Measurements from ENCODE around the gene SCN5A. TPM values are rescaled to one million over a fixed set of nuclear protein-coding genes. Genes with fewer than 3 reads are reported as not detected.

Gene SCN5A
- total RNA-seq, 1 donor from 2014 or later = 4.2 TPM

GRCh38 chr3:38689774-38690173 is 40.3 kb upstream of the SCN5A start:
- H3K4me1 Mint-ChIP-seq (ENCODE audit: low read depth) = no peaks in the 10 kb centered on the region
- no peak for TF ChIP-seq CTCF (IDR thresholded peaks at IDR 0.05; ENCODE audit: unreplicated experiment)
- H3K27ac Mint-ChIP-seq = no peak overlapping the region
- no peak overlapping the region for H3K4me3 Mint-ChIP-seq (ENCODE audit: low read depth)
- no peak for DNase-seq (ENCODE audit: low spot score, unreplicated experiment)
- no peaks in the 10 kb centered on the region for H3K9me3 Mint-ChIP-seq (ENCODE audit: low read depth)
- H3K36me3 Mint-ChIP-seq (ENCODE audit: insufficient read depth) = no peaks in the 10 kb centered on the region
- H3K27me3 Mint-ChIP-seq = peaks cover 3% of the 10 kb centered on the region

DNA sequence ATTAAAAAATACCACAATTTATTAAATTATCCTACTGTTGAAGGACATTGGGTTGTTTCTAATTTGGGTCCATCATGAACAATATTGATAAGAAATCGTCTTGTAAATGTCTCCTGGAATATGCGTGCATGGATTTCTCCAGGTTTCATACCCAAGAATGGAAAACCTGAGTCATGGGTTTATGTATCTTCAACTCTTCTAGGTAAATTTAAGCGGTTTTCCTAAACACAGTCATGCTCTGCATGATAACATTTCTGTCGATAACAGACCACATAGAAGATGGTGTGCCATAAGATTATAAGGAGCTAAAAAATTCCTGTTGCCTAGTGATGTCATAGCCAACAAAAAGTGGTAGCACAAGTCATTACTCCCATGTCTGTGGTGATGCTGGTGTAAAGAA is 39.9 kb upstream of the SCN5A start:
- no peak overlapping the region for H3K4me3 Mint-ChIP-seq (ENCODE audit: low read depth)
- no peak overlapping the region for H3K27ac Mint-ChIP-seq
- peaks cover 3% of the 10 kb centered on the region for H3K27me3 Mint-ChIP-seq
- DNase-seq (ENCODE audit: low spot score, unreplicated experiment) = no peak
- TF ChIP-seq CTCF (IDR thresholded peaks at IDR 0.05; ENCODE audit: unreplicated experiment) = no peak
- H3K9me3 Mint-ChIP-seq (ENCODE audit: low read depth) = no peaks in the 10 kb centered on the region
- no peaks in the 10 kb centered on the region for H3K36me3 Mint-ChIP-seq (ENCODE audit: insufficient read depth)
- no peaks in the 10 kb centered on the region for H3K4me1 Mint-ChIP-seq (ENCODE audit: low read depth)

- no peak overlapping the region for H3K27ac Mint-ChIP-seq
- H3K4me3 Mint-ChIP-seq (ENCODE audit: low read depth) = no peak overlapping the region
- TF ChIP-seq CTCF (IDR thresholded peaks at IDR 0.05; ENCODE audit: unreplicated experiment) = no peak
- H3K4me1 Mint-ChIP-seq (ENCODE audit: low read depth) = no peaks in the 10 kb centered on the region
- no peaks in the 10 kb centered on the region for H3K36me3 Mint-ChIP-seq (ENCODE audit: insufficient read depth)
- peaks cover 8% of the 10 kb centered on the region for H3K27me3 Mint-ChIP-seq
- no peaks in the 10 kb centered on the region for H3K9me3 Mint-ChIP-seq (ENCODE audit: low read depth)
- DNase-seq (ENCODE audit: low spot score, unreplicated experiment) = no peak
Measured at GRCh38 chr3:38687321-38687720, 37.8 kb upstream of the SCN5A start.

DNA sequence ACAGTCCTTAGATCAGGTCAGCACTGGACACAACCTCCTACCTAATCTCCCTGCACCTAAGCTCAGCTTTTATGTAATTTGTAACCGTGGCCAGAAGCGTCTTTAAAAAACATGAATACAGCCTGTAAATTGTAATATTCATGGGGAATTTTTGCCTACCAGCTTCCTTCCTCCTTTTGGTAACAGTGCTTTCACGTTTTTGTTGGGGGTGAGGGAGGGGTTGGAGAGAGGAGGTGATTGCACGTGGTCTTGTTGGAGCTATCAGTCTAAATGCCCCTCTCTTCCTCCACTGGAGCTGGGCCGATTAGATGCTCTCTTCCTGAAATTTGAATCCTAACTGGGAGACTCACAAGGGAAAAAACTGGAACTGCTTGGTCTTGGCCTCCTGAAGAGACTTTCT is 35.1 kb upstream of the SCN5A start:
- H3K4me3 Mint-ChIP-seq (ENCODE audit: low read depth) = no peak overlapping the region
- H3K9me3 Mint-ChIP-seq (ENCODE audit: low read depth) = no peaks in the 10 kb centered on the region
- TF ChIP-seq CTCF (IDR thresholded peaks at IDR 0.05; ENCODE audit: unreplicated experiment) = no peak
- DNase-seq (ENCODE audit: low spot score, unreplicated experiment) = no peak
- H3K36me3 Mint-ChIP-seq (ENCODE audit: insufficient read depth) = no peaks in the 10 kb centered on the region
- H3K27ac Mint-ChIP-seq = no peak overlapping the region
- H3K4me1 Mint-ChIP-seq (ENCODE audit: low read depth) = no peaks in the 10 kb centered on the region
- H3K27me3 Mint-ChIP-seq = peaks cover 25% of the 10 kb centered on the region

GRCh38 chr3:38669668-38670067 is 20.2 kb upstream of the SCN5A start:
- Mint-ChIP-seq H3K27ac (no peak overlapping the region), H3K27me3 (peaks cover 4% of the 10 kb centered on the region), H3K9me3 (ENCODE audit: low read depth) (peaks cover 3% of the 10 kb centered on the region), H3K36me3 (ENCODE audit: insufficient read depth) (peaks cover under 1% of the 10 kb centered on the region), H3K4me3 (ENCODE audit: low read depth) (no peak overlapping the region), H3K4me1 (ENCODE audit: low read depth) (peaks cover 4% of the 10 kb centered on the region)
- no peak for DNase-seq (ENCODE audit: low spot score, unreplicated experiment)
- TF ChIP-seq CTCF (IDR thresholded peaks at IDR 0.05; ENCODE audit: unreplicated experiment) = no peak
